SK-N-SH (cell line): ENCODE measurements around the gene KIF6. TPM values are rescaled to one million over a fixed set of nuclear protein-coding genes. Genes with fewer than 3 reads are reported as not detected.

Experiments
- CTCF ChIA-PET: fragments of 300-600, 350-600 bp; formaldehyde crosslinking; extraction: SDS; loops from one replicate; lab custom pipeline; 2021; lab: Yijun Ruan, JAX
- POLR2A ChIA-PET: fragments of 350-600 bp; sonication (Branson Sonifier 250); formaldehyde crosslinking; extraction: SDS; loops from one replicate; lab custom pipeline; 2020; ENCODE audit warnings: antibody characterized with exemption, inconsistent platforms; lab: Yijun Ruan, JAX
- DNase-seq: peaks from one replicate; pipeline ENCODE4 v3.0.0; 2012
- H2AFZ ChIP-seq: fragments of 200-600 bp; sonication (generic); 2 replicates; pipeline ENCODE4 v1.8.1; 2016; ENCODE audit warnings: antibody characterized with exemption, mild to moderate bottlenecking, low read depth
- H3F3A ChIP-seq: fragments of 200-600 bp; sonication (generic); replicated peaks from 2 replicates; pipeline ENCODE3; 2016; ENCODE audit warnings: antibody characterized with exemption, mild to moderate bottlenecking; ENCODE audit not compliant: insufficient read depth
- H3K27ac ChIP-seq, 2 experiments: fragments of 200-500 bp in 1 of 2; fragments of 200-600 bp in 1 of 2; sonication (Bioruptor generic) in 1 of 2; sonication (generic), shearing (Covaris generic) in 1 of 2; 2 replicates each; pipeline versions ENCODE4 v1.5.1 to v1.6.1; 2014 to 2016; ENCODE audit warnings: low read depth in 2 of 2, inconsistent platforms in 1 of 2, low read length in 1 of 2, mild to moderate bottlenecking in 1 of 2, mixed read lengths in 1 of 2
- H3K27me3 ChIP-seq: fragments of 200-600 bp; sonication (generic), shearing (Covaris generic); 2 replicates; pipeline ENCODE4 v1.6.1; 2016; ENCODE audit warnings: mixed run types; ENCODE audit not compliant: insufficient read depth
- H3K36me3 ChIP-seq, 2 experiments: fragments of 200-500 bp in 1 of 2; fragments of 200-600 bp in 1 of 2; sonication (Bioruptor generic) in 1 of 2; sonication (generic) in 1 of 2; replicated peaks in 1 of 2; 2 replicates each; pipeline versions ENCODE3 to v1.5.1; 2014 to 2016; ENCODE audit warnings: low read length in 1 of 2, mild to moderate bottlenecking in 1 of 2; ENCODE audit not compliant: insufficient read depth in 2 of 2, control insufficient read depth in 1 of 2
- H3K4me1 ChIP-seq, 2 experiments: fragments of 200-500 bp in 1 of 2; fragments of 200-600 bp in 1 of 2; sonication (Bioruptor generic) in 1 of 2; sonication (generic), shearing (Covaris generic) in 1 of 2; 2 replicates each; pipeline versions ENCODE4 v1.5.1 to v1.6.1; 2014 to 2016; ENCODE audit warnings: low read depth in 1 of 2, low read length in 1 of 2, mixed run types in 1 of 2; ENCODE audit not compliant: insufficient read depth in 2 of 2, control insufficient read depth in 1 of 2
- H3K4me2 ChIP-seq: fragments of 200-600 bp; sonication (generic), shearing (Covaris generic); 2 replicates; pipeline ENCODE4 v1.6.1; 2017; ENCODE audit warnings: mixed run types
- H3K4me3 ChIP-seq, 2 experiments: fragments of 200-500 bp in 1 of 2; fragments of 200-600 bp in 1 of 2; sonication (Bioruptor generic) in 1 of 2; sonication (generic), shearing (Covaris generic) in 1 of 2; 2 replicates each; pipeline versions ENCODE4 v1.5.1 to v1.8.1; 2014 to 2016; ENCODE audit warnings: low read depth in 2 of 2, inconsistent platforms in 1 of 2, low read length in 1 of 2, mild to moderate bottlenecking in 1 of 2, mixed read lengths in 1 of 2, moderate library complexity in 1 of 2
- H3K79me2 ChIP-seq: fragments of 200-600 bp; sonication (generic); 2 replicates; pipeline ENCODE4 v1.8.1; 2017; ENCODE audit warnings: mild to moderate bottlenecking; ENCODE audit not compliant: insufficient read depth
- H3K9ac ChIP-seq: fragments of 200-600 bp; sonication (generic); 2 replicates; pipeline ENCODE4 v1.6.1; 2017; ENCODE audit warnings: mixed run types
- H3K9me2 ChIP-seq: fragments of 200-600 bp; sonication (generic); 2 replicates; pipeline ENCODE4 v1.6.1; 2017; ENCODE audit warnings: mixed run types
- H3K9me3 ChIP-seq: fragments of 200-600 bp; sonication (generic); 2 replicates; pipeline ENCODE4 v1.6.1; 2017; ENCODE audit warnings: mixed run types, mild to moderate bottlenecking, moderate library complexity
- H4K20me1 ChIP-seq: fragments of 200-600 bp; sonication (generic); 2 replicates; pipeline ENCODE4 v1.6.1; 2017; ENCODE audit warnings: mild to moderate bottlenecking, mixed run types; ENCODE audit not compliant: insufficient read depth
- CHD2 ChIP-seq: fragments of 150-350 bp; IDR thresholded peaks from 2 replicates; pipeline ENCODE4 v1.6.1; 2018; ENCODE audit warnings: low read length; ENCODE audit not compliant: partially characterized antibody
- ELF1 ChIP-seq: IDR thresholded peaks from 2 replicates; pipeline ENCODE4 v1.4.0; 2012
- EP300 ChIP-seq, 2 experiments: IDR thresholded peaks; 2 replicates each; pipeline versions ENCODE4 v1.4.0 to v1.6.1; 2012; ENCODE audit warnings: borderline replicate concordance in 1 of 2, low read depth in 1 of 2, low read length in 1 of 2
- FOXM1 ChIP-seq: IDR thresholded peaks from 2 replicates; pipeline ENCODE4 v1.4.0; 2012; ENCODE audit warnings: low read depth, mild to moderate bottlenecking
- GABPA ChIP-seq: IDR thresholded peaks from 2 replicates; pipeline ENCODE4 v1.4.0; 2012; ENCODE audit warnings: low read depth, mild to moderate bottlenecking
- GATA2 ChIP-seq: sonication (generic); formaldehyde crosslinking; IDR thresholded peaks from 2 replicates; pipeline ENCODE4 v1.5.0; 2020; ENCODE audit warnings: mild to moderate bottlenecking, missing genetic modification reagents
- JUND ChIP-seq: IDR thresholded peaks from 2 replicates; pipeline ENCODE4 v1.4.0; 2012
- MAX ChIP-seq: IDR thresholded peaks from 2 replicates; pipeline ENCODE4 v1.4.0; 2012; ENCODE audit warnings: low read depth
- MEF2A ChIP-seq: IDR thresholded peaks from 2 replicates; pipeline ENCODE4 v1.4.0; 2012; ENCODE audit warnings: low read depth, borderline replicate concordance
- MXI1 ChIP-seq: IDR thresholded peaks from 2 replicates; pipeline ENCODE4 v1.6.1; 2012; ENCODE audit warnings: mild to moderate bottlenecking, low read depth, low read length, improper control_type of control experiment
- NRF1 ChIP-seq: IDR thresholded peaks from 2 replicates; pipeline ENCODE4 v1.6.1; 2012; ENCODE audit warnings: low read depth, mild to moderate bottlenecking, low read length
- PBX3 ChIP-seq: IDR thresholded peaks from 2 replicates; pipeline ENCODE4; 2012
- POLR2AphosphoS5 ChIP-seq: IDR thresholded peaks from 2 replicates; pipeline ENCODE4 v1.6.1; 2012; ENCODE audit warnings: low read depth, low read length
- RFX5 ChIP-seq: IDR thresholded peaks from 2 replicates; pipeline ENCODE4 v1.6.1; 2012; ENCODE audit warnings: mild to moderate bottlenecking, improper control_type of control experiment, low read length
- RXRA ChIP-seq: IDR thresholded peaks from 2 replicates; pipeline ENCODE4 v1.4.0; 2012; ENCODE audit warnings: low read depth, mild to moderate bottlenecking, borderline replicate concordance
- SMC3 ChIP-seq: IDR thresholded peaks from 2 replicates; pipeline ENCODE4 v1.6.1; 2012; ENCODE audit warnings: low read depth, low read length, improper control_type of control experiment
- TCF12 ChIP-seq: IDR thresholded peaks from 2 replicates; pipeline ENCODE4 v1.4.0; 2012
- WGBS: methylation state at CpG from one replicate; pipeline ENCODE4 v1.1.6; 2017; ENCODE audit warnings: low lambda C conversion rate; 5-methylcytosine and 5-hydroxymethylcytosine counted together
- polyA plus RNA-seq, 3 experiments: library from polyadenylated mRNA; depleted of rRNA; stranded (reverse); fragments of >200 nt; gene quantifications; 2 replicates each; pipeline ENCODE4 v1.2.3, GENCODE V29; 2012
- TF ChIP-seq, protein P1 (sequence below): IDR thresholded peaks from 2 replicates; pipeline ENCODE4 v1.4.0; 2012; ENCODE audit warnings: low read depth, borderline replicate concordance
- TF ChIP-seq, protein P2 (sequence below): fragments of 150-350 bp; IDR thresholded peaks from 2 replicates; pipeline ENCODE4 v1.6.1; 2016; ENCODE audit warnings: mild to moderate bottlenecking, low read depth, low read length

KIF6 gene
- polyA plus RNA-seq, 1 of the 3 experiments (the other 2 are of a cell fraction), result 0.13 TPM

GRCh38 chr6:39684790-39685488 is 40.3 kb downstream of the KIF6 start:
- no peaks in the 10 kb centered on the region for H3K27me3 ChIP-seq
- ChIA-PET POLR2A (no interaction called here), CTCF (no interaction called here)
- TF ChIP-seq JUND (no peak), MAX (no peak), RFX5 (no peak), POLR2AphosphoS5 (no peak), ELF1 (no peak), GABPA (no peak), TCF12 (no peak), FOXM1 (no peak), MEF2A (no peak), NRF1 (no peak), RXRA (no peak), SMC3 (no peak), MXI1 (no peak), PBX3 (no peak), EP300 (IDR thresholded peaks at IDR 0.05; ENCODE audit: borderline replicate concordance in 1 of 2, low read depth in 1 of 2, low read length in 1 of 2) (no peak), CHD2 (no peak), GATA2 (CRISPR knock-in tag) (no peak)
- TF ChIP-seq, protein P1, sequence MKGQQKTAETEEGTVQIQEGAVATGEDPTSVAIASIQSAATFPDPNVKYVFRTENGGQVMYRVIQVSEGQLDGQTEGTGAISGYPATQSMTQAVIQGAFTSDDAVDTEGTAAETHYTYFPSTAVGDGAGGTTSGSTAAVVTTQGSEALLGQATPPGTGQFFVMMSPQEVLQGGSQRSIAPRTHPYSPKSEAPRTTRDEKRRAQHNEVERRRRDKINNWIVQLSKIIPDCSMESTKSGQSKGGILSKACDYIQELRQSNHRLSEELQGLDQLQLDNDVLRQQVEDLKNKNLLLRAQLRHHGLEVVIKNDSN, result no peak
- TF ChIP-seq, protein P2, sequence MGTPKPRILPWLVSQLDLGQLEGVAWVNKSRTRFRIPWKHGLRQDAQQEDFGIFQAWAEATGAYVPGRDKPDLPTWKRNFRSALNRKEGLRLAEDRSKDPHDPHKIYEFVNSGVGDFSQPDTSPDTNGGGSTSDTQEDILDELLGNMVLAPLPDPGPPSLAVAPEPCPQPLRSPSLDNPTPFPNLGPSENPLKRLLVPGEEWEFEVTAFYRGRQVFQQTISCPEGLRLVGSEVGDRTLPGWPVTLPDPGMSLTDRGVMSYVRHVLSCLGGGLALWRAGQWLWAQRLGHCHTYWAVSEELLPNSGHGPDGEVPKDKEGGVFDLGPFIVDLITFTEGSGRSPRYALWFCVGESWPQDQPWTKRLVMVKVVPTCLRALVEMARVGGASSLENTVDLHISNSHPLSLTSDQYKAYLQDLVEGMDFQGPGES, result no peak
- H3K4me1 ChIP-seq, result no peaks in the 10 kb centered on the region; a peak in 1 of 4 replicates
- no peaks in the 10 kb centered on the region for H3F3A ChIP-seq
- H3K36me3 ChIP-seq, result no peaks in the 10 kb centered on the region
- 0 out of 2 replicates have a peak overlapping the region, but pooled peaks have one; percentile 16 for H2AFZ ChIP-seq
- no peak overlapping the region for H3K9ac ChIP-seq
- no peaks in the 10 kb centered on the region for H3K9me3 ChIP-seq
- no peak overlapping the region for H3K4me3 ChIP-seq
- no peak overlapping the region for H3K27ac ChIP-seq
- no peak for DNase-seq
- WGBS, result 50% methylated on average over 3 of the region's 3 CpGs
- no peak overlapping the region for H3K4me2 ChIP-seq
- no peaks in the 10 kb centered on the region for H3K79me2 ChIP-seq
- no peaks in the 10 kb centered on the region for H3K9me2 ChIP-seq
- no peaks in the 10 kb centered on the region for H4K20me1 ChIP-seq
